A549 (cell line): ENCODE data around the gene BUB1B.

Experiments
- CEBPB ChIP-seq, 2 experiments: fragments of >200 bp in 1 of 2; sonication (Bioruptor Twin) in 1 of 2; formaldehyde crosslinking in 1 of 2; IDR thresholded peaks; 2 replicates each; pipeline ENCODE4 v1.6.1; 2012 to 2016
- CHD2 ChIP-seq: fragments of 150-350 bp; IDR thresholded peaks from 2 replicates; pipeline ENCODE4 v1.6.1; 2014; ENCODE audit warnings: low read length; ENCODE audit not compliant: partially characterized antibody
- CTCF ChIP-seq: fragments of >200 bp; sonication (Bioruptor Twin); formaldehyde crosslinking; IDR thresholded peaks from 3 replicates; pipeline ENCODE4 v1.5.1; 2016
- MAZ ChIP-seq: fragments of 150-350 bp; IDR thresholded peaks from 2 replicates; pipeline ENCODE4 v1.6.1; 2014; ENCODE audit warnings: antibody characterized with exemption, low read depth, low read length, borderline replicate concordance
- NFE2L2 ChIP-seq: fragments of 150-350 bp; conservative IDR thresholded peaks from 2 replicates; pipeline ENCODE4 v1.6.1; 2014; ENCODE audit warnings: low read length
- RARB ChIP-seq: fragments of 250-450 bp; sonication (Bioruptor Pico); IDR thresholded peaks from 2 replicates; pipeline ENCODE4 v1.8.0; 2021; ENCODE audit warnings: mild to moderate bottlenecking, moderate library complexity
- ZSCAN20 ChIP-seq: fragments of 250-450 bp; sonication (Bioruptor Pico); IDR thresholded peaks from 2 replicates; pipeline ENCODE4 v1.8.0; 2022; ENCODE audit warnings: mild to moderate bottlenecking, moderate library complexity

- TF ChIP-seq NFE2L2 (no peak), CTCF (no peak), RARB (CRISPR knock-in tag) (no peak), ZSCAN20 (CRISPR knock-in tag) (no peak), CHD2 (no peak), CEBPB (IDR thresholded peaks at IDR 0.05) (no peak), MAZ (no peak)
These were observed 71.8 kb downstream of the BUB1B start for GRCh38 chr15:40232625-40233070.
